H54 (cell line): ENCODE data around the gene DOK4.

Experiments
- DNase-seq: peaks from one replicate; pipeline ENCODE4 v3.0.0; 2011; ENCODE audit warnings: low spot score, mixed read lengths; ENCODE audit not compliant: insufficient read length
- FAIRE-seq: peaks from 3 replicates; lab custom pipeline; 2011; peaks lifted over from hg19 to GRCh38; lab: Jason Lieb, UNC
- POLR2A ChIP-seq: IDR thresholded peaks from 2 replicates; pipeline ENCODE4 v1.6.1; 2011; ENCODE audit warnings: low read depth, mild to moderate bottlenecking, low read length

DOK4 gene

DNA sequence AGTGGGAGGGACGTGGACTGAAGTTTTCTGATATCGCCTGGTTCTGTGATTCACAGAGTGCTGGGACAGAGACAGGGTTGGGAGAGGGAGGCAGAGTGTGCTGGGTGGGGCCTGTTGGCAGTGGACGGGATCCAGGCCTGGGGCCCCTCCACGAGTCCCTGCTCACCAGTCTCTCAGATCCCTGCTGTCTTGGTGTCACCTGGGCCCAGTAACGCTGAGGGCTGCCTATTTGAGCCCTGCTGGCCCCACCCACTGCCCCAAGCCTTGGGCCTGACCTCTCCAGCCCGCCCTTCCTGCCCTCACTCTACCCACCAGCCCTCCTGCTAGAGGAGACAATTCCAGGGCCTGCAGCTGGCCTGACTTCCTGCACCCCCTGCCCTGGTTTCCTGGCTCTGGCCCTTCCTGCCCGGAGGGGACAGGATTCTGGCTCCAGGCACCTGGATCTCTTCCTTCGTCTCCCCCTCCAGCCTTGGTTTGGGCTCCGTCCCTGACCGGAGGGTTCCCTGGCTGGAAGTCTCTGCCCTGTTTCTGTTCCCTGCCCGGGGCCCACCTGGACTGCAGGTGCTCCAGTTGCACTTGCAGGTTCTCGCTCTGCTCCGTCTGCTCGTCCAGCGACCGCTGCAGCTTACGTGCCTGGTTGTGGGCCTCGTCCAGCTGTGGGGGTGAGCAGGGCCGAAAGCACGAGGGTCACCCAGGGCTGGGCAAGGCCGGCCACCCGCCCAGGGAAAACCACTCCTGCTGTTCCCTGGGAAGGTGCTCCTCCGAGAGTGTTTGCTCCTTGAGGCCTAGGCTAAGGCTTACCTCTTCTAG, 28.7 kb upstream of the DOK4 start:
- FAIRE-seq = no peak
- DNase-seq = no peak
- TF ChIP-seq POLR2A = no peak

- FAIRE-seq (no peak), DNase-seq (no peak)
- no peak for TF ChIP-seq POLR2A
Observed at GRCh38 chr16:57514371-57514770, 28.1 kb upstream of the DOK4 start.

DNA sequence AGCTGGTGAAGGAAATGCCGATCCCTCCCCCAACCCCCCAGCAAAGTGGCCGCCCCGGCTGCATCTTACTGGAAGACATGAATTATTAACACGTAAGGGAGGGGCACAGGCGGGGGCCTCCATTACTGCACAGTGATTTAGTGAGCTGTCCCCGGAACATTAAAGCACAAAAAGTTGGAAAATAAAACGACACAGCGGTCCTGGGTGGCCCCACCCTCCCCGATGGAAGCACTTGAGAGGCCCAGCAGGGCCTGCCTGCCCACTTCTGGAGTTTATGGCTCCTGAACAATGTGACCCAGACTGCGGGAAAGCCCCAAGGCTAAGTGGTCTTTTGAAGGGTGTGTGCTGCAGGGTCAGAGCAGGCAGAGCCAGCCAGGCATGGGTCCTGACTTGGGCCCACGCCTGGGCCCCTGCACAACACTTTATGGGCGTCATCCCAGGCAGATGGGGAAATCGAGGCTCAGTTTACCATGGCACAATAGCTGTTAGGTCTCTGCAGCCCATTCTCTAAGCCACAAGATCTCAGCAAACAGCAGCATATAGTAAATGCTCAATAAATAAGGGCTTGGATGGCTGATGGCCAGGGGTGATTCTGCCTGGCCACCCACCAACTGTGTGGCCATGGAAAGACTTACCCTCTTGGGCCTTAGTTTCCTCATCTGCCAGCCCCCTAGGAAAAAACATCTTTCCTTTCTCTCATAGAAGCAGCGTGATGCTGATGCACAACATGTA, 27.2 kb upstream of the DOK4 start:
- DNase-seq = no peak
- no peak for TF ChIP-seq POLR2A
- no peak for FAIRE-seq

GRCh38 chr16:57512296-57513001, 26.2 kb upstream of the DOK4 start:
- no peak for DNase-seq
- no peak for FAIRE-seq
- TF ChIP-seq POLR2A = no peak

DNA sequence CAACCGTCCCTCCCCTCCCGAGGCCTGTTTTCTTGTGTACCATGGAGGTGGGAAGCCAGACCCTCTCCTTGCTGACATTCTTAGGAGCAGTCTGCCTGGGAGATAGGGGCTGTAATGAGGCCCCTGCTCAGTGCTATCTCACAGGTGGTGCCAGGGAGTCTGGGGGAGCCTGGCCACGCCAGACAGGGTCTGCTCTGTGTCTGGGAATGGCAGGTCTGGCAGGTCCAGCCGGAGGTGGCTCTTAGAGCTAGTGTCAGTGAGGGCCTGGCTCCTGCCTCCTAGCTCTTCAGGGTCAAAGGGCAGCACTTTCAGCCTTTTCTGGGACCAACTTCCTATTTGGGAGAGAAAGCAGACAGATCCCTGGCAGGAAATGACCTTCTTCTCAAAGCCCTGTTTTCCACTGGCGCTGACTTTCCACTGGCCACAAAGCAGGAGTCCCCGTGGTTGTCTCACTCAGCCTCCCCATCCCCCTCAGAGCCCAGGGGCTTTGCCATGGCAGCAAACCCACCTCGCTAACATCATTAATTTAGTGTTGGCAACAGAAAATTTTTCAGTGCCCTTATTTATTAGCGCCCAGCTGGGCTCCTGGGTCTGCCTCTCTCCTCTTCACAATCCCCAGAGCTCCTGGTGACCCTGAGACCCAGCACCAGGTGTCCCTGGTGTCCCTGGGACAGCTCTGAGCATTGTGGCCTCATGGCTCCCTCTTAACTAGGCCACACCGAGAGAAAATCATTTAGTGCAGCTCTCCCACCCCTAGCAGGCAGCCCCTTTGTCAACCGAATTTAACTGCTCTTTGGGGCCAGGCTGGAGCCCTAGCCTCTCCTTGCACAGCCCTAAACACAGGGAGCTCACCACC, 24.0 kb upstream of the DOK4 start:
- no peak for TF ChIP-seq POLR2A
- no peak for FAIRE-seq
- DNase-seq = no peak

GRCh38 chr16:57509231-57509923, 23.1 kb upstream of the DOK4 start:
- DNase-seq = no peak
- no peak for TF ChIP-seq POLR2A
- no peak for FAIRE-seq

GRCh38 chr16:57508035-57508425, 21.7 kb upstream of the DOK4 start:
- no peak for TF ChIP-seq POLR2A
- DNase-seq (no peak), FAIRE-seq (no peak)

GRCh38 chr16:57507136-57508034, 21.1 kb upstream of the DOK4 start:
- no peak for FAIRE-seq
- TF ChIP-seq POLR2A = no peak
- no peak for DNase-seq

GRCh38 chr16:57505169-57505568, 18.9 kb upstream of the DOK4 start:
- DNase-seq = no peak

DNA sequence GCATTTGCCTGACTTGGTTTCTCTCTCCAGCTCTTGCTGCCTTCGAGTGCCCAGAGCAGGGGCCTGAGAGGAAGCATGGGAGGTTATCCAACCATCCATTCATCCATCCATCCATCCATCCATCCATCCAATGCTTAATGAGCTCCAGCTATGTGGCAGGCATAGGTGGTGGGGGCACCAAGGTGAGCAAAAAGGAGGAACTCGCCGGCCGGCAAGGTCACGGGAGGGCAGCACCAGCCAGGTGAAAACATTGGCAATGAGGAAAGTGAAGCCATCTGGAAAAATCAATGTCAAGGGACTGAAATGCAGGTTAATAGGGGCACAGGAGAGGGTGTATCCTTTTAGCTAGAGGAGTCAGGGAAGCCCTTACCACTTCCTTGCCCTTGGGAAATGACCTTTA, 18.2 kb upstream of the DOK4 start:
- DNase-seq (no peak), FAIRE-seq (no peak)
- no peak for TF ChIP-seq POLR2A

More at GRCh38 chr16:57505169-57505568, 18.9 kb upstream of the DOK4 start:
- no peak for FAIRE-seq
- no peak for TF ChIP-seq POLR2A

DNA sequence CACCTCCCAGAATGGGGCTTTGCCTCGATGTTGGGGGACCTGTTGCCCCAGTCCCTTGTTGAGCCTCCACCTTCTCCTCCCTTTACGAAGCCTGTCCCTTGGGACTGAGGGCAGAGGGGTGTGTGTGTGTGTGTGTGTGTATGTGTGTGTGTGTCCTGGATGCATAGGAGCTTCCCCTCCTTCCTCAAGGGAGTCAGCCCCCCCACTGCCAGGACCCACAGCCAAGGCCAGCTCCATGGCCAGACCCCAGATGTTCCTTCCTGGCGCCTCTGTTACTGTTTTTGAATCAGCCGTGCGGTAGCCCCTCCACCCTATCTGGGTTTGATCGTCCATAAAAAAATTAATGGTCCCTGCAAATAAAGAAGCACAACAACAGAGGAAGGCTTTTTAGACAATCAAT, 17.7 kb upstream of the DOK4 start:
- no peak for DNase-seq
- FAIRE-seq = no peak
- no peak for TF ChIP-seq POLR2A

DNA sequence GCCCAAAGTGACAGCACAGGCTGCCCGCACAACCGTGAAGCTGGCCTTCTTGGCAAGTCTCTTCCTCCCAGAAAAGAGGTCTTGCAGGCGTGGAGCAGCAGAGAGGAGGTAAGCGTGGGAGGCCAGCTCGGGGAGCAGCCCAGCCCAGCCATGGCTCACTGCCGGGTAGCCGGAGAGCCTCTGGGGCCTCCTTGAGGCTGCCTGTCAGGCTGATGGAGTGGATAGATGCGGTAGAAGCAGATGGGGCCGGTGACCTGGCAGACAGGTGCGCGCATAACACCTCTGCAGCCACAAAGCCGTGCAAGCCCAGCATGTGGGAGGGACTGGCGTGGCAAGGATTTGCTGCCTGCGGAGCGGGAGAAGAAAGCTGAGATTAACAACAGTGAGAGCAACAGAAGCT, 17.1 kb upstream of the DOK4 start:
- DNase-seq = no peak
- TF ChIP-seq POLR2A = no peak
- no peak for FAIRE-seq
